Dermis blood vessel endothelial cell (primary cell): ENCODE data around the gene BATF3. TPM values are rescaled to one million over a fixed set of nuclear protein-coding genes. Genes with fewer than 3 reads are reported as not detected.
"Not testable (repeated sequence)": the region's sequence is repeated elsewhere in the genome, so short reads cannot be mapped to it uniquely, and the experiment has no call there.

ENCODE experiments used
- DNase-seq: peaks from one replicate; pipeline ENCODE4 v3.0.0; 2010
- total RNA-seq: library from RNA; depleted of rRNA; stranded (reverse); fragments of >200 nt; gene quantifications from 2 replicates; pipeline ENCODE4 v1.2.3, GENCODE V29; 2014

The BATF3 gene
- total RNA-seq: 1.7 and 2.4 TPM in 2 replicates

GRCh38 chr1:212699625-212700222 lies at the start of gene BATF3:
BATF3 (minus strand) TSS chr1:212699840; CDS start chr1:212699762, 78 bp downstream.
- peak; percentile 12 for DNase-seq

GRCh38 chr1:212746546-212746945 lies 46.9 kb upstream of the BATF3 start:
- no peak for DNase-seq

GRCh38 chr1:212745303-212745702 lies 45.7 kb upstream of the BATF3 start:
- DNase-seq: no peak

- no peak for DNase-seq
Measured at GRCh38 chr1:212743901-212744475, 44.3 kb upstream of the BATF3 start.

GRCh38 chr1:212738330-212738729 lies 38.7 kb upstream of the BATF3 start:
- no peak for DNase-seq

GRCh38 chr1:212737559-212737958 lies 37.9 kb upstream of the BATF3 start:
- no peak for DNase-seq

GRCh38 chr1:212733109-212733508 lies 33.5 kb upstream of the BATF3 start:
- DNase-seq: no peak

GRCh38 chr1:212731630-212732029 lies 32.0 kb upstream of the BATF3 start:
- no peak for DNase-seq

GRCh38 chr1:212728606-212729005 lies 29.0 kb upstream of the BATF3 start:
- no peak for DNase-seq

GRCh38 chr1:212727386-212728181 lies 27.9 kb upstream of the BATF3 start:
- no peak for DNase-seq

GRCh38 chr1:212724679-212725078 lies 25.0 kb upstream of the BATF3 start:
- not testable (repeated sequence) for DNase-seq

GRCh38 chr1:212722270-212722957 lies 22.8 kb upstream of the BATF3 start:
- peak; percentile 28 for DNase-seq

GRCh38 chr1:212721388-212722247 lies 22.0 kb upstream of the BATF3 start:
- DNase-seq: peak; percentile 47

GRCh38 chr1:212719633-212720032 lies 20.0 kb upstream of the BATF3 start:
- no peak for DNase-seq

- DNase-seq: peak; percentile 33
Measured at GRCh38 chr1:212718499-212718898, 18.9 kb upstream of the BATF3 start.

GRCh38 chr1:212716161-212716560 lies 16.5 kb upstream of the BATF3 start:
- no peak for DNase-seq

GRCh38 chr1:212713465-212714136 lies 14.0 kb upstream of the BATF3 start:
- DNase-seq: no peak

GRCh38 chr1:212712451-212713303 lies 13.0 kb upstream of the BATF3 start:
- DNase-seq: peak; percentile 36

GRCh38 chr1:212711974-212712373 lies 12.3 kb upstream of the BATF3 start:
- DNase-seq: not testable (repeated sequence)

GRCh38 chr1:212710566-212710965 lies 10.9 kb upstream of the BATF3 start:
- DNase-seq: no peak
